HG02970 (cell line): ENCODE results near the gene ONECUT2.
"Not testable (repeated sequence)": the region's sequence is repeated elsewhere in the genome, so short reads cannot be mapped to it uniquely, and the experiment has no call there.

ENCODE experiments used
- ATAC-seq: cut with Tn5 transposase; IDR thresholded peaks from one replicate; pipeline ENCODE4 v1.9.1; 2021; ENCODE audit warnings: mild to moderate bottlenecking, moderate library complexity, moderate number of reproducible peaks; ENCODE audit not compliant: unreplicated experiment, low FRiP score

Gene ONECUT2

GRCh38 chr18:57434536-57435494 lies at the start of gene ONECUT2:
TSS of gene ONECUT2 (plus strand) at chr18:57435374. CDS start at chr18:57435717, 343 bp downstream.
- ATAC-seq: peak; percentile 54

- no peak for ATAC-seq
Observed at GRCh38 chr18:57389271-57389670, 45.9 kb upstream of the ONECUT2 start.

- ATAC-seq: no peak
Observed at GRCh38 chr18:57390044-57390443, 45.1 kb upstream of the ONECUT2 start.

GRCh38 chr18:57394749-57395148 lies 40.4 kb upstream of the ONECUT2 start:
- ATAC-seq: not testable (repeated sequence)

- not testable (repeated sequence) for ATAC-seq
Observed at GRCh38 chr18:57396831-57397230, 38.3 kb upstream of the ONECUT2 start.

- no peak for ATAC-seq
Observed at GRCh38 chr18:57397440-57398132, 37.6 kb upstream of the ONECUT2 start.

GRCh38 chr18:57404345-57404744 lies 30.8 kb upstream of the ONECUT2 start:
- ATAC-seq: no peak

- ATAC-seq: no peak
Observed at GRCh38 chr18:57409650-57410049, 25.5 kb upstream of the ONECUT2 start.

- ATAC-seq: no peak
Observed at GRCh38 chr18:57410749-57411148, 24.4 kb upstream of the ONECUT2 start.

- ATAC-seq: no peak
Observed at GRCh38 chr18:57416542-57416941, 18.6 kb upstream of the ONECUT2 start.

- no peak for ATAC-seq
Observed at GRCh38 chr18:57422313-57422872, 12.8 kb upstream of the ONECUT2 start.

GRCh38 chr18:57423821-57424220 lies 11.4 kb upstream of the ONECUT2 start:
- ATAC-seq: no peak

- no peak for ATAC-seq
Observed at GRCh38 chr18:57425096-57425495, 10.1 kb upstream of the ONECUT2 start.

- ATAC-seq: no peak
Observed at GRCh38 chr18:57426187-57426586, 9.0 kb upstream of the ONECUT2 start.

- no peak for ATAC-seq
Observed at GRCh38 chr18:57427429-57428201, 7.6 kb upstream of the ONECUT2 start.

- ATAC-seq: no peak
Observed at GRCh38 chr18:57428221-57429150, 6.7 kb upstream of the ONECUT2 start.

GRCh38 chr18:57429167-57430078 lies 5.8 kb upstream of the ONECUT2 start:
- no peak for ATAC-seq
